Calu3 (cell line): Measurements from ENCODE around the gene MKLN1. TPM values are rescaled to one million over a fixed set of nuclear protein-coding genes. Genes with fewer than 3 reads are reported as not detected.

ENCODE experiments used
- BruUV-seq: library from RNA; stranded (reverse); fragments of 400-500 nt; replicated peaks from 2 replicates; lab custom pipeline; 2021; lab: Mats Ljungman, UMichigan
- CTCF ChIA-PET: fragments of 300-600 bp; sonication (Branson Sonifier 250); formaldehyde crosslinking; loops from one replicate; lab custom pipeline; 2022; ENCODE audit warnings: antibody characterized with exemption; lab: Charles Lee
- DNase-seq: peaks from one replicate; pipeline ENCODE4 v3.0.0; 2022
- H3K27ac Mint-ChIP-seq: one replicate; pipeline ENCODE4 v1.8.0; 2022; ENCODE audit warnings: mixed read lengths; ENCODE audit not compliant: unreplicated experiment
- H3K27me3 Mint-ChIP-seq: one replicate; pipeline ENCODE4 v1.8.0; 2022; ENCODE audit warnings: mixed read lengths; ENCODE audit not compliant: unreplicated experiment
- H3K36me3 Mint-ChIP-seq: one replicate; pipeline ENCODE4 v1.8.0; 2022; ENCODE audit warnings: mild to moderate bottlenecking, moderate library complexity, mixed read lengths; ENCODE audit not compliant: insufficient read depth, unreplicated experiment
- H3K4me1 Mint-ChIP-seq: one replicate; pipeline ENCODE4 v1.8.0; 2022; ENCODE audit warnings: mild to moderate bottlenecking, low read depth, mixed read lengths; ENCODE audit not compliant: unreplicated experiment
- H3K4me3 Mint-ChIP-seq: one replicate; pipeline ENCODE4 v1.8.0; 2022; ENCODE audit warnings: mild to moderate bottlenecking, low read depth, moderate library complexity, mixed read lengths; ENCODE audit not compliant: unreplicated experiment
- H3K9me3 Mint-ChIP-seq: one replicate; pipeline ENCODE4 v1.8.0; 2022; ENCODE audit warnings: low read depth, mixed read lengths; ENCODE audit not compliant: unreplicated experiment
- intact Hi-C: fragments of 100-400 bp; cut with micrococcal nuclease; formaldehyde crosslinking; loops from one replicate; pipeline ENCODE4 v1.10.0; 2022; ENCODE audit not compliant: unreplicated experiment
- total RNA-seq: library from RNA; stranded (reverse); gene quantifications from 2 replicates; pipeline ENCODE4 v1.2.3, GENCODE V29; 2022
- TF ChIP-seq, protein P1 (sequence below): fragments of 200-600 bp; IDR thresholded peaks from one replicate; pipeline ENCODE4 v1.8.0; 2022; ENCODE audit warnings: antibody characterized with exemption; ENCODE audit not compliant: unreplicated experiment

Gene MKLN1
- total RNA-seq, 1 experiment from 2014 or later, result 47.1 TPM

DNA sequence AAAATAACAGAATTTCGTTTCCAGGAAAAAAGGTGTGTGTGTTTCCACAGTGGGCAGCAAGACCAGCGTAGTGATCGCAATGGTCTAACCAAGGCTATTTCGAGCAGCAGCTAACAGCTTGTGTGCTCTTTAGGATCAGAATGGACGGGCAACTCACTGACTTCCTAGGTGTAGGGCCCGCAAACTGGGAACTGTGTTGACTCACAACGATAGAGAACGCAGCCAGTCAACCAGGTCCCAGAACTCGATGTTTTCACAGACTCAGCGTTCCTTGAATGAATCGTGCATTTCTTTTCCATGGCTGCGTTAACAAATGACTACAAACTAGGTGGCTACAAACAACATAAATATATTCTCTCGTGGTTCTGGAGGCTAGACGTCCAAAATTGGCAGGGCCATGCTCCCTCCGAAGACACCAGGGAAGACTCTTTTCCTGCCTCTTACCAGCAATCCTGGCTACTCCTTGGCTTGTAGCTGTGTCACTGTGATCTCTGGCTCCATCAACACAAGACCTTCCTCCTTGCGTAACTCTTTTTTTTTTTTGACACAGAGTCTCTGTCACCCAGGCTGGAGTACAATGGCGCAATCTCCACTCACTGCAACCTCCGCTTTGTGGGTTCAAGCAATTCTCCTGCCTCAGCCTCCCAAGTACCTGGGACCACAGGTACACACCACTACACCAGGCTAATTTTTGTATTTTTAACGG lies 189.7 kb downstream of the MKLN1 start:
- CTCF ChIA-PET, result no interaction called here

DNA sequence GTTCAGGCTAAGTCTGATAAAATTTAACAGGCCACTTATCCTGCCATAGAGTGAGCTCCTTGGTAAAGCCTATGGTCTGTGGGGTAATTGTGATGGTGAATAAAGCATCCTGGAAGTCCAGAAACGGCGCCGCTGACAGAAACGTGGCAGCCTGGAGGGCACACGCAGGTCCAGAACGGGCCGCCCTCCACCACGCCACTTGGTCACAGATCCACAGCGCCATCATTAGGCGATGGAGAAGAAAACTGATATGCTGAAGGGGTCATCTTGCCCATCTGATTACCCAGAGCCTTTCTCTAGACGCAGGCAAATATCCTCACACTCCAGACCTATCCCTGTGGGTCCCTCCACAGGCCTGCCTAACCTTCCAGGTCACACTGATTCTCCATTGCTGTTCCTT lies 190.9 kb downstream of the MKLN1 start:
- no TSS peak for BruUV-seq
- Mint-ChIP-seq H3K27ac (no peak overlapping the region), H3K27me3 (no peaks in the 10 kb centered on the region), H3K4me3 (no peak overlapping the region), H3K36me3 (no peaks in the 10 kb centered on the region), H3K9me3 (no peaks in the 10 kb centered on the region), H3K4me1 (peaks cover 9% of the 10 kb centered on the region)
- TF ChIP-seq, protein P1, sequence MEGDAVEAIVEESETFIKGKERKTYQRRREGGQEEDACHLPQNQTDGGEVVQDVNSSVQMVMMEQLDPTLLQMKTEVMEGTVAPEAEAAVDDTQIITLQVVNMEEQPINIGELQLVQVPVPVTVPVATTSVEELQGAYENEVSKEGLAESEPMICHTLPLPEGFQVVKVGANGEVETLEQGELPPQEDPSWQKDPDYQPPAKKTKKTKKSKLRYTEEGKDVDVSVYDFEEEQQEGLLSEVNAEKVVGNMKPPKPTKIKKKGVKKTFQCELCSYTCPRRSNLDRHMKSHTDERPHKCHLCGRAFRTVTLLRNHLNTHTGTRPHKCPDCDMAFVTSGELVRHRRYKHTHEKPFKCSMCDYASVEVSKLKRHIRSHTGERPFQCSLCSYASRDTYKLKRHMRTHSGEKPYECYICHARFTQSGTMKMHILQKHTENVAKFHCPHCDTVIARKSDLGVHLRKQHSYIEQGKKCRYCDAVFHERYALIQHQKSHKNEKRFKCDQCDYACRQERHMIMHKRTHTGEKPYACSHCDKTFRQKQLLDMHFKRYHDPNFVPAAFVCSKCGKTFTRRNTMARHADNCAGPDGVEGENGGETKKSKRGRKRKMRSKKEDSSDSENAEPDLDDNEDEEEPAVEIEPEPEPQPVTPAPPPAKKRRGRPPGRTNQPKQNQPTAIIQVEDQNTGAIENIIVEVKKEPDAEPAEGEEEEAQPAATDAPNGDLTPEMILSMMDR, result no peak
- intact Hi-C loops, result no loop called here
- CTCF ChIA-PET, result no interaction called here
- DNase-seq, result no peak

More for the DNA sequence above, 189.7 kb downstream of the MKLN1 start:
- no peak overlapping the region for H3K4me3 Mint-ChIP-seq
- TF ChIP-seq, protein P1, result no peak
- BruUV-seq, result no TSS peak
- no peak for DNase-seq
- H3K27ac Mint-ChIP-seq, result no peak overlapping the region
- H3K4me1 Mint-ChIP-seq, result peaks cover 18% of the 10 kb centered on the region
- H3K9me3 Mint-ChIP-seq, result no peaks in the 10 kb centered on the region
- intact Hi-C loops, result no loop called here
- H3K27me3 Mint-ChIP-seq, result no peaks in the 10 kb centered on the region
- no peaks in the 10 kb centered on the region for H3K36me3 Mint-ChIP-seq

DNA sequence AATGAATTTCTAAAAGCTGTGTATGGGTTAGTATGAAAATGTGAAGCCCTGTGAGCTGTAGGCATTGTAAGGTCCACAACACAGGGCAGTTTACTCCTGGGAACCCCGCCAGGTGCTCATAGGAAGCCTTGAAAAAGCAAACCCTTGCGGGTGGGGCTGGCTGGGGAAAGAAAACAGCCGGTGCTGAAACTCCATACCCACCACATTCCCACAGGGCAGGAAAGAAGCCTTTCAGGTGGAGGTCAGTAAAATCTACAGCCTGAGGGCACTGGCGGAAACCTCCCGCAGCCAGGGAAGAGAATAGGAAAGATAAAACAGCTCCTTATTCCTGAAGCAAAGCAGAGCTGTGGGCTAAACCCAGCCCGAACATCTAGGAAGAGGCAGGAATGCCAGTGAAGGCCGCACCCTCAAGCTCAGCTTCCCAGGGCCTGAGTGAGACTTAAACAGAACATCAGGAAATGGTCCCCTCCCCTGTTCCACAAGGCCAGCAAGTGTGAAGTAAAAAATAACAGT lies 194.0 kb downstream of the MKLN1 start:
- Mint-ChIP-seq H3K36me3 (no peaks in the 10 kb centered on the region), H3K9me3 (no peaks in the 10 kb centered on the region), H3K4me1 (peaks cover 8% of the 10 kb centered on the region), H3K27me3 (no peaks in the 10 kb centered on the region), H3K4me3 (no peak overlapping the region), H3K27ac (no peak overlapping the region)
- TF ChIP-seq, protein P1, result no peak
- DNase-seq, result peak; percentile 40
- no TSS peak for BruUV-seq
- CTCF ChIA-PET, result interaction anchor here (0.5 kb wide), 1 partner anchor 1392 kb away, joined by 4 read pairs; no protein-coding TSS in a partner anchor
- intact Hi-C loops, result no loop called here

DNA sequence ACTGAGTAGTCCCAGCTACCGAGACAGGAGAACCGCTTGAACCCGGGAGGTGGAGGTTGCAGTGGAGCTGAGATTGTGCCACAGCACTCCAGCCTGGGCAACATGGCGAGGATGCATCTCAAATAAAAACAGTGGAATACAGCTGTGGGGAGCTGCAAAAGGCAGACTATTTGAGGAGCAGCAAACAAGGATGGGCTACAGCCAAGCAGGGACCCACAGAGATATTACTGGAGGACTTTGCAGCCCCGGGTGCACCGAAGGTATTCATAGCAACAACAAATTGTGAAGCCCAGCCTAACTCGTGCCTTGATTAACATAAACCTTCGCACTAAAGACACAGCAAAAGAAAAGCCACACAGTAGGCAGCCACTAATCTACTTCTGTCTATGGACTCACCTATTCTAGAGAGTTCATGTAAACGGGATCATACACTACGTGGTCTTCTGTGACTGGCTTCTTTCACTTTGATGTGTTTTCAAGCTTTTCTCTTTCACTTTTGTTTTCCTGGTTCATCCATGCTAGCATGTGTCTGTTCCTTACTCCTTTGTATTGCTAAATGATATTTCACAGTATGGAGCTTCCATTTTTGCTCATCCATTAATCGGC lies 194.8 kb downstream of the MKLN1 start:
- BruUV-seq, result no TSS peak
- TF ChIP-seq, protein P1, result no peak
- intact Hi-C loops, result no loop called here
- DNase-seq, result no peak
- Mint-ChIP-seq H3K27me3 (peaks cover 1% of the 10 kb centered on the region), H3K36me3 (no peaks in the 10 kb centered on the region), H3K4me3 (no peak overlapping the region), H3K27ac (no peak overlapping the region), H3K4me1 (peaks cover 8% of the 10 kb centered on the region), H3K9me3 (no peaks in the 10 kb centered on the region)
- CTCF ChIA-PET, result no interaction called here
